Uterus (tissue), 2 donors: ENCODE results near the gene THSD7B.

ENCODE experiments used
- CTCF ChIP-seq, 4 experiments: fragments of 200-600 bp in 2 of 4; fragments of 450-650 bp in 2 of 4; sonication (generic) in 2 of 4; IDR thresholded peaks; one replicate each; pipeline ENCODE4 v1.5.1; 2016 to 2019; ENCODE audit warnings: antibody characterized with exemption in 4 of 4, mild to moderate bottlenecking in 2 of 4, moderate library complexity in 1 of 4
- POLR2A ChIP-seq, 2 donors: fragments of 450-650 bp; IDR thresholded peaks; one replicate each; pipeline ENCODE4 v1.6.1; 2016; ENCODE audit warnings: antibody characterized with exemption in 2 of 2, mild to moderate bottlenecking in 1 of 2, moderate library complexity in 1 of 2

GRCh38 chr2:136764452-136765255, 691 bp upstream of the THSD7B start:
- TF ChIP-seq POLR2A (IDR thresholded peaks at IDR 0.05) (no peak), CTCF (IDR thresholded peaks at IDR 0.05) (no peak)
